A673 (cell line): Measurements from ENCODE around the gene OLIG2. TPM values are rescaled to one million over a fixed set of nuclear protein-coding genes. Genes with fewer than 3 reads are reported as not detected.

ENCODE experiments used
- BruUV-seq: library from RNA; stranded (reverse); fragments of 400-500 nt; replicated peaks from 2 replicates; lab custom pipeline; 2021; lab: Mats Ljungman, UMichigan
- CTCF ChIA-PET: fragments of 300-600 bp; sonication (Branson Sonifier 250); formaldehyde crosslinking; loops from one replicate; lab custom pipeline; 2022; ENCODE audit warnings: antibody characterized with exemption; lab: Charles Lee
- POLR2A ChIA-PET: fragments of 300-600 bp; sonication (Branson Sonifier 250); formaldehyde crosslinking; loops from one replicate; lab custom pipeline; 2022; ENCODE audit warnings: antibody characterized with exemption; ENCODE audit not compliant: low non-redundant PET; lab: Charles Lee
- DNase-seq: peaks from one replicate; pipeline ENCODE4 v3.0.0-alpha.2; 2015; ENCODE audit warnings: low spot score
- H3K27ac ChIP-seq: fragments of 200-600 bp; sonication (generic); 2 replicates; pipeline ENCODE4 v1.5.1; 2016; ENCODE audit warnings: mixed run types, low read depth, mild to moderate bottlenecking, mixed read lengths, antibody characterized with exemption, low read length; ENCODE audit not compliant: poor library complexity, severe bottlenecking
- H3K27me3 ChIP-seq: fragments of 200-600 bp; sonication (generic); replicated peaks from 2 replicates; pipeline ENCODE4 v1.6.1; 2017; ENCODE audit warnings: mixed run types, low read depth, mild to moderate bottlenecking, mixed read lengths, antibody characterized with exemption, low read length; ENCODE audit not compliant: insufficient read depth, poor library complexity
- H3K36me3 ChIP-seq: fragments of 200-600 bp; sonication (generic); 2 replicates; pipeline ENCODE4 v1.6.1; 2016; ENCODE audit warnings: mixed run types, mild to moderate bottlenecking, mixed read lengths, antibody characterized with exemption, low read length; ENCODE audit not compliant: insufficient read depth, poor library complexity, severe bottlenecking
- H3K4me1 ChIP-seq: fragments of 200-600 bp; sonication (generic); 2 replicates; pipeline ENCODE4 v1.6.1; 2017; ENCODE audit warnings: mixed run types, mild to moderate bottlenecking, mixed read lengths, antibody characterized with exemption, low read length; ENCODE audit not compliant: insufficient read depth, poor library complexity, severe bottlenecking
- H3K4me3 ChIP-seq: fragments of 200-600 bp; sonication (generic); 2 replicates; pipeline ENCODE4 v1.5.1; 2016; ENCODE audit warnings: low read depth, mixed run types, mild to moderate bottlenecking, mixed read lengths, low read length; ENCODE audit not compliant: poor library complexity, severe bottlenecking
- H3K9me3 ChIP-seq: fragments of 200-600 bp; sonication (generic); 2 replicates; pipeline ENCODE4 v1.6.1; 2016; ENCODE audit warnings: mixed run types, low read depth, mild to moderate bottlenecking, mixed read lengths, antibody characterized with exemption, low read length; ENCODE audit not compliant: poor library complexity, severe bottlenecking
- CTCF ChIP-seq: fragments of 300-800, 200-600 bp; sonication (generic); conservative IDR thresholded peaks from 2 replicates; pipeline ENCODE4 v1.5.1; 2017; ENCODE audit warnings: low read depth, mild to moderate bottlenecking, antibody characterized with exemption, low read length, moderate library complexity, mixed read lengths
- EZH2 ChIP-seq: fragments of 200-600 bp; sonication (generic); IDR thresholded peaks from 2 replicates; pipeline ENCODE4 v1.6.1; 2017; ENCODE audit warnings: borderline replicate concordance, low read depth, mild to moderate bottlenecking, mixed read lengths, antibody characterized with exemption, low read length; ENCODE audit not compliant: poor library complexity, severe bottlenecking
- intact Hi-C: fragments of 100-400 bp; cut with micrococcal nuclease; formaldehyde crosslinking; loops from one replicate; pipeline ENCODE4 v1.10.0; 2022; ENCODE audit not compliant: unreplicated experiment
- total RNA-seq: library from RNA; stranded (reverse); gene quantifications from 2 replicates; pipeline ENCODE4 v1.2.3, GENCODE V29; 2021

Gene OLIG2
- total RNA-seq, 1 experiment from 2014 or later: not detected

- ChIA-PET CTCF (interaction anchor here (0.6 kb wide), 1 partner anchor 83 kb away, joined by 3 read pairs; no protein-coding TSS in a partner anchor), POLR2A (no interaction called here)
- intact Hi-C loops: no loop called here
- no peak overlapping the region for H3K27ac ChIP-seq
- no peaks in the 10 kb centered on the region for H3K36me3 ChIP-seq
- H3K4me1 ChIP-seq: no peaks in the 10 kb centered on the region
- no peak overlapping the region for H3K4me3 ChIP-seq
- no peak for DNase-seq
- H3K27me3 ChIP-seq: peaks cover 83% of the 10 kb centered on the region
- no peaks in the 10 kb centered on the region for H3K9me3 ChIP-seq
- no TSS peak for BruUV-seq
- TF ChIP-seq CTCF: no peak
- no peak for TF ChIP-seq EZH2
Measured at GRCh38 chr21:33076600-33077329, 51.0 kb downstream of the OLIG2 start.

Other genes starting within 250 kb of the OLIG2 start
- not detected in 2 replicates for gene OLIG1, start 44.2 kb downstream of the OLIG2 start, total RNA-seq
- gene IFNAR2, start 204.0 kb downstream of the OLIG2 start, total RNA-seq: 21.5 and 28.2 TPM in 2 replicates
- gene IL10RB, start 240.4 kb downstream of the OLIG2 start, total RNA-seq: 11.1 and 12.7 TPM in 2 replicates